SH-SY5Y (cell line): ENCODE measurements around the gene VPS37D.

Experiments used
- GATA2 ChIP-seq: IDR thresholded peaks from 2 replicates; pipeline ENCODE4 v1.6.1; 2011; ENCODE audit warnings: mild to moderate bottlenecking, low read depth, low read length
- GATA3 ChIP-seq: IDR thresholded peaks from 2 replicates; pipeline ENCODE4 v1.6.1; 2011; ENCODE audit warnings: low read depth, mild to moderate bottlenecking, low read length, moderate library complexity

DNA sequence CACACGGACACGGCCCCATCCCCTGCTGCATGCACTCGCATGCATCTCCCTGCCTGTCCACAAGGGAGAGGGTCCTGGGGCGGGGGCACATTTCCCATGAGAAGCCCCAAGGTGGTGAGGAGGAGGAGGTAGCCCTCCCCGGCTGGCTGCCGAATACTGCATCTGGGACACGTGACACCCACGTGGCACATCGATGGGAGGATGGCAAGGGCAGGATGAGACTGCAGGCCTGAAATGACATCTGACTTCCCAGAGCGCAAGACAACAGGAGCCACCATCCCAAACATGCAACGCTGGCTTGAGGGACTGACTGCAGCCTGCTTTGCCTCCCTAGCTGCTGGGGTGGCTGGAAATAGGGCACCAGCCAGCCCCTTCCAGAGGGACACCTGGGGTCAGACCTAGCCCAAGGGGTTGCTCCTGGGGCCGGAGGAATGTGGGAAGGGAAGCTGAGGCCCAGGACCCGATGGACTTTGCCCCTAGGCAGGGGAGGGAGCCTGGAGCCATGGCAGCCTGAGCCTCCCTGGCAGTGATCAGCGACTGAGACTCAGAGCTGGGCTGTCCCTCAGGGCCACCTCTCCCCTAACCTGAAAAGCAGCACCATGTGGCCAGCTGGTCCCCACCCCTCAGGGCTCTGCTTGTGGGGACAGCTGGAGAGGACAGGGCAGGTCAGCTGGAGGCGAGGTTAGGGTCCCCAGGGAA, 31.9 kb downstream of the VPS37D start:
- TF ChIP-seq GATA2 (no peak), GATA3 (no peak)
